GM23248 (cell line): Measurements from ENCODE around the gene CBR3.

Experiments
- EZH2 ChIP-seq: fragments of 200-600 bp; sonication (generic); IDR thresholded peaks from 2 replicates; pipeline ENCODE4 v1.6.1; 2018; ENCODE audit warnings: antibody characterized with exemption, mild to moderate bottlenecking; ENCODE audit not compliant: insufficient read depth, poor library complexity, severe bottlenecking
- EZH2phosphoT487 ChIP-seq: fragments of 200-600 bp; sonication (generic); IDR thresholded peaks from 2 replicates; pipeline ENCODE4 v1.6.1; 2018; ENCODE audit warnings: antibody characterized with exemption, moderate library complexity, mild to moderate bottlenecking, low read depth; ENCODE audit not compliant: insufficient read depth

GRCh38 chr21:36132696-36133095 lies 2.2 kb upstream of the CBR3 start:
- no peak for TF ChIP-seq EZH2
- no peak for TF ChIP-seq EZH2phosphoT487
